PC-9 (cell line): Measurements from ENCODE around the gene STK35.

Experiments used
- CTCF ChIP-seq: fragments of 200-600 bp; sonication (generic); conservative IDR thresholded peaks from 2 replicates; pipeline ENCODE4 v1.6.1; 2017; ENCODE audit warnings: mixed run types, antibody characterized with exemption, mild to moderate bottlenecking, moderate library complexity
- EZH2 ChIP-seq: fragments of 200-600 bp; sonication (generic); IDR thresholded peaks from 2 replicates; pipeline ENCODE4 v1.8.0; 2017; ENCODE audit warnings: antibody characterized with exemption, low read depth

- no peak for TF ChIP-seq CTCF
- TF ChIP-seq EZH2, result no peak
Observed at GRCh38 chr20:2131366-2131765, 29.7 kb downstream of the STK35 start.
